CD4-positive, alpha-beta T cell treated with Interleukin-15 for 4 hours (primary cell): ENCODE measurements around the gene PRDM11.

Experiments used
- DNase-seq: peaks from one replicate; pipeline ENCODE4 v3.0.0-alpha.2; 2020; ENCODE audit warnings: low spot score

The PRDM11 gene

GRCh38 chr11:45212566-45213315, 66.3 kb downstream of the PRDM11 start:
- DNase-seq = no peak

DNA sequence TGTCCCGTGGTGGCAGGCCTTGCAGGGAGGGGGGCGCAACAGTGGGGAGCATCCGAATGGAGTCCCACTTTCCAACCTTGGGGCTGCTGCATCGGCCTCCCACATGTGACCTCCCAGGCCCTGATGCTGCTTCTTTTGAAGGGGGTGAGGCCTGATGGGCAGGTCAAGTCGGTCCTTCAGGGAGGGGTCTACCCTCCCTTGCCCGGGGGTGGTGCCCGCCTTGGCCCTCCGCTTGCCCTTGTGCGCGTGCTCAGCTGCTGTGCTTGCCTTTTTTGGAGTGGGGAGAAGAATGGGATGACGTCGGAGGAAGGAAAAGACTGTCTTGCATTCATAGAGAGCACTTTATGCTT, 66.9 kb downstream of the PRDM11 start:
- DNase-seq = no peak

DNA sequence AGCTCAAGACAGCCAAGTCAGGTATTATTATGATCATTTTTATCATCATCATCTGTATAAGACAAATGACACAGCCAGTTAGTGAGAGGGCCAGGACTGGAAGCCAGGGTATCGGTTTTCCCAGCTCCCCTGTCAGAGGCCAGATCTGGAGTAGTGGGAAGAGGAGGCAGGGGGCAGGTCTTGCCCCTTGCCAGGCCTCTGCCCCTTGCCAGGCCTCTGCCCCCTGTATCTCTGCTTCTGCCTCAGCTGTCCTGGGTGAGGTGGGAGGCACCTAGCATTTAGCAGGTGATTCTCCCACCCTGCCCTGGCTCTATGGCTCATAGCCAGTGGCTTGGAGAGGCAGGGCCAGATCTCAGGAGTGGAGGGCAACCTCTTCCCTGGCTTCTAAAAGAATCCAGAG, 67.3 kb downstream of the PRDM11 start:
- no peak for DNase-seq

DNA sequence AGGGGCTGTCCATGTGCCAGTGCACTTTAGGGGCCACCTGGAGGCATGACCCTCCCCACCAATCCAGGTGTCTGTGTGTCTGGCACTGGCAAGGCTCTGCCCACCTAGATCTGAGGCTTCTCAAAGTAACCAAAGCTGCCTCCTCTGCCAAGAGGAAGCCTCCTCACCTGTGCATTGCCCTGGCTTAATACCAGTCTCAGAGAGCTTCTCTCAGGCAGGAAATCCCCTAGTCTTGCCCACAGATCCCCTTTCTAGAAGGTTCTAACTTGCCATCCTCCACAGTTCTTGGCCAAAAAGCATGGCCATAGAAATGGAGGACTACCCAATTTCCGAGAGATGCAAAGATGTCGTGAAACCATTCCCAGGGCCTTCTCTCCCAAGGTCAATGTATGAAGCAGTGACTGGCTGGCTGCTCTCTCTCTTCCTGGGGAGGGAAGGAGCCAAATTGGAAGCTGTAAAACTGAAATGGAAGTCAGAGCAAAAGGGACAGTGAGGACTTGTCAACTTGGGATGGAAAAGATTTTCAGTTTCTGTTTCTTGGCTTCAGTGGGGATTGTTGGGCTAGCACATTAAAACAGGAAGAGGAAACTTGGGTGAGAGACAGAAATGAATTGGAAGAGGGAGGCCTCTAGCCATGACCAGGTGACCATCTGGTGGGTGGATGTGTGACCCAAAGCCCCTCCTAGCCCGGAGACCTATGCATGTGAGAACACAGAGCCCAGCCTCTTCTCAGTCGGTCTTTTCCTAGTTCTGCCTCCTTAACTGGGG, 68.8 kb downstream of the PRDM11 start:
- DNase-seq = no peak

DNA sequence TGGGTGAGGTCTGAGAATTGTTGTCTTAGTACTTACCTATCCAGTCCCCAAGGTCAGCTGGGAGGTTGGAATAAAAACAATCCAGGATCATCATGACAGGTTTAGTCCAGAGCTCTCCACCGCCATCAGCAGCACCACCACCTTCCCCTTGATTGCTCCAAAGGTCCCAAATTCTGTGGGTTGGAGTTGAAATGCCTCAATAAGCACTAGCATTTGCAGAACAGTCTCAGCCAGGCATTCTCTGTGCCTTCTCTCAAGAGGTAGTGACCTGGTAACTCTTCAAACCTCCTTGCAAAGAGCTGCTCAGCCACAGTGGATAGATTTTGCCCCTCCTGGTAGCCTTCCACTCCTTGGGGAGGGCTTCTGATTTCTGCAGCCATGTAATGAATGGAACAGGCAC, 69.6 kb downstream of the PRDM11 start:
- no peak for DNase-seq

DNA sequence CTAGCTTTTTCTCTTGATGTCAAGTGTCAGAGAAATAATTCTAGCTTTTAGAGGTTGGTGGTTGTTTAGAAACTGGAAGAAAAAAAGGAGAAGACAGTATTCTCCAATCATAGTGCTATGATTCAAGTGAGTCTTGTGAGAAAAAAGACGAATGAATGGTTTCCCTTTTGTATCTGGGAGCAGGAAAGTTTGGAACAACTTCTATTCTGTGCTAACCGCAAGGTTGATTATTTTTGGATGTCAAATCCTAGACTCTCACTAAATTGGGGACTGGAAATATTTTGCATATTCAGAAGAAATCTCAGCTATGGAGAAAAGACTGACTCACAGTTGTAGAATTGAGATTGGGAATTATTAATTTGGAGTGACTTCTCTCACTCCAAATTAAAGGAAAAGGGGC, 70.5 kb downstream of the PRDM11 start:
- DNase-seq = no peak

DNA sequence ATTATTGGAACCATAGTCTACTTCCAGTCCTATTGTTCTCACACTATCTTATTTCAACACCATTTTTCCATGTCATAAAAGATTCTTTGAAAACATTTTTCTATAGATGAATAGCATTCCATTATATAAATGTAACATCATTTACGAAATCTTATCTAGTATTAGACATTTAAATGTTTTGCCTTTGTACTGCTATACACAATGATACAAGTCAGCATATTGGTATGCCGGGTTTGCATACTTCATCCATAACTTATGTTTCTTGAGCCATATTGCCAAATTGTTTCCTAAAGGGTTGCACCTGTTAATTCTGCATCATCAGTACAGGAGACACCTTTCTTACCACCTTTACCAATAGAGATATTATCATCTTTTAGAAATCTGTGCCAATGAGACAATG, 71.6 kb downstream of the PRDM11 start:
- DNase-seq = no peak

DNA sequence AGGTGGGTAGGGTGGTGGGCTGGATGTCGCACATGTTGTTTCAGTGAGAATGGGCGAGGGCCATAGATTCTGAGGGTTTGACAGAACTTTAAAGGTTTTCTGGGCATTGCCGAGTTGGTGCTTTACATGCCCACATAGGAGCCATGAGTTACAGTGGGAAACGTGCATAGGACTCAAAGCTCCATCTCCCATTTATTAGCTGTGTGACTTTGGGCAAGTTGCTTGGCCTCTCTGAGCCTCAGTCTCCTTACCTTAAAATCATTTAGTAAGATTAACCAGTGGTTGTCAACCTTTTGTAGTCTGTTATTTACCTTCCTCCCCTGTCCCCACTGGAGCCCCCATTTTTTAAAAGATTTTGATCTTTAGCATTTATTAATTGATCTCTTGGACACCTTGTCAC, 72.3 kb downstream of the PRDM11 start:
- DNase-seq = no peak

DNA sequence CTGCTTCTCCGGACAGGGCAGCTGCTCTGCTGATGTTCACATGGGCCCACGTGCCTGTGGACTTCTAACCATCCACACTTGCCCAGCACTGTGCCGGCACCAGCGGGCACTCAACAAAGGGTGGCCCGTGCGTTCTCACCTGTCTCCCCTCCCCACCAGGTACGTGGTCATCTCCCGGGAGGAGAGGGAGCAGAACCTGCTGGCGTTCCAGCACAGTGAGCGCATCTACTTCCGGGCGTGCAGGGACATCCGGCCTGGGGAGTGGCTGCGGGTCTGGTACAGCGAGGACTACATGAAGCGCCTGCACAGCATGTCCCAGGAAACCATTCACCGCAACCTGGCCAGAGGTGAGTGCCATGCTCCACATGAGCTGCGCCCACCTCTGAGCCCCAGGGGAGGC, 73.0 kb downstream of the PRDM11 start:
- no peak for DNase-seq

DNA sequence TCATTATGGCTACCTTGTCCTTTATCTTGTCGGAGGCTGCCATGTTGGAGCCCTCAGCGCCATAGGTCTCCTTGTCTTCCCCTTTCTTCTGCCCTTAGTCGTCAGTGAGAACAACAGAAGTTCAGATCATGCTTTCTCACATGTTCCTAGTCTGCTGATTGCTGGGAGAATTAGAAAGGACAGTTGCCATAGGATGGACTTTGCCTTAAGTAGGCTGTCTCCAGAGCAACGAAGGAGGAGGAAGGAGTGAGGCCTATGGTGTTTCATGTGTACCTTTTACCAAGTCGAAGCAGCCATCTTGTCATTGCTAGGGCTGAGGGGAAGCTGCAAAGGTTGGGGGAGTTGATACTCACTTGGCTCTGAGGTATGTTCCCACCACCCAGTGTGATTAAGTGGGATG, 77.1 kb downstream of the PRDM11 start:
- DNase-seq = no peak

- no peak for DNase-seq
Measured at GRCh38 chr11:45224766-45225165, 78.3 kb downstream of the PRDM11 start.

- DNase-seq = no peak
Measured at GRCh38 chr11:45225277-45225676, 78.8 kb downstream of the PRDM11 start.

DNA sequence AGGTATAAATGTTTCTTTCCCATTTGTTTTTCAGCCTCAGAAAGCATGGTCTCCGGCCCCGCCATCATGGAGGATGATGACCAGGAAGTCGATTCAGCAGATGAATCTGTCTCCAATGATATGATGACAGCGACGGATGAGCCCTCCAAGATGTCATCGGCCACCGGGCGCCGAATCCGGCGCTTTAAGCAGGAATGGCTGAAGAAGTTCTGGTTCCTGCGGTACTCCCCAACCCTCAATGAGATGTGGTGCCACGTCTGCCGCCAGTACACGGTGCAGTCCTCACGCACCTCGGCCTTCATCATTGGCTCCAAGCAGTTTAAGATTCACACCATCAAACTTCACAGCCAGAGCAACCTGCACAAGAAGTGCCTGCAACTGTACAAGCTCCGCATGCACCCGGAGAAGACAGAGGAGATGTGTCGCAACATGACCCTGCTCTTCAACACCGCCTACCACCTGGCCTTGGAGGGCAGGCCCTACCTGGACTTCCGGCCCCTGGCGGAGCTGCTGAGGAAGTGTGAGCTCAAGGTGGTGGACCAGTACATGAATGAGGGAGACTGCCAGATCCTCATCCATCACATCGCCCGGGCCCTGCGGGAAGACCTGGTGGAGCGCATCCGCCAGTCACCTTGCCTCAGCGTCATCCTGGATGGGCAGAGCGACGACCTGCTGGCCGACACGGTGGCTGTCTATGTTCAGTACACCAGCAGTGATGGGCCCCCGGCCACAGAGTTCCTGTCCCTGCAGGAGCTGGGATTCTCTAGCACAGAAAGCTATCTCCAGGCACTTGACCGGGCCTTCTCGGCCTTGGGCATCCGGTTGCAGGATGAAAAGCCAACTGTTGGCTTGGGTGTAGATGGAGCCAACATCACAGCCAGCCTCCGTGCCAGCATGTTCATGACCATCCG, 79.8 kb downstream of the PRDM11 start:
- no peak for DNase-seq

DNA sequence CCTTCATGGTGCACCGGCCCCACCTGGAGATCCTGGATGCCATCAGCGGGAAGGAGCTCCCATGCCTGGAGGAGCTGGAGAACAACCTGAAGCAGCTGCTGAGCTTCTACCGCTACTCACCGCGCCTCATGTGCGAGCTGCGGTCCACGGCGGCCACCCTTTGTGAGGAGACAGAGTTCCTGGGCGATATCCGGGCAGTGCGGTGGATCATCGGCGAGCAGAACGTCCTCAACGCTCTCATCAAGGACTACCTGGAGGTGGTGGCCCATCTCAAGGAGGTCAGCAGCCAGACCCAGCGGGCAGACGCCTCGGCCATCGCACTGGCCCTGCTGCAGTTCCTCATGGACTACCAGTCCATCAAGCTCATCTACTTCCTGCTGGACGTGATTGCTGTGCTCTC, 80.5 kb downstream of the PRDM11 start:
- no peak for DNase-seq

- no peak for DNase-seq
Measured at GRCh38 chr11:45227836-45228235, 81.4 kb downstream of the PRDM11 start.

DNA sequence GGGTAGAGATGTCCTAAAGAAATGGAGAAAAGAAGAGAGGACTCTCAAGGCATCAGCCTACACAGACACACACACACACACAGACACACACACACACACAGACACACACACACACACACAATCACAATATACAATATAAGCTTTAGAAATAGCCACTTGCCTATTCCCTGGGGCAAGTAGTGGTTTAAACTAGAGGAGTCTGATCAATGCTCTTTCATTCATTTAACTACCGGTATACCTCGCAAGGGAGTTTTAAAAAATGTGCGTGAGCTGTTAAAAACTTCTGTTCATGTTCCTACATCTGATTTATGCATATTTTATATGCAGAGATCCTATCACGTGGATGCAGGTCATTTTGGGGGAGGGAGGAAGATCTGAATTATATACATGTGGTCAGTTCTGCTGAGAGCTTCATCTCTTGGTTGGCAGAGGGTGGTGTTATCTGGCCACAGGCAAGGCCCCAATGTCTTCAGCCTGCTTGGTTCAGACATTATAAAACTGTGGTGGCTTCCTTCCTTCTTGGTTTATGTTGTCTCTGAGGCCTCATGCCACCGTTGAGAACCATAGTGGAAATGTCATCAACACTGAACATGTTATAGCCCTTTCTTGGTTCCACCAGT, 83.1 kb downstream of the PRDM11 start:
- DNase-seq = no peak

DNA sequence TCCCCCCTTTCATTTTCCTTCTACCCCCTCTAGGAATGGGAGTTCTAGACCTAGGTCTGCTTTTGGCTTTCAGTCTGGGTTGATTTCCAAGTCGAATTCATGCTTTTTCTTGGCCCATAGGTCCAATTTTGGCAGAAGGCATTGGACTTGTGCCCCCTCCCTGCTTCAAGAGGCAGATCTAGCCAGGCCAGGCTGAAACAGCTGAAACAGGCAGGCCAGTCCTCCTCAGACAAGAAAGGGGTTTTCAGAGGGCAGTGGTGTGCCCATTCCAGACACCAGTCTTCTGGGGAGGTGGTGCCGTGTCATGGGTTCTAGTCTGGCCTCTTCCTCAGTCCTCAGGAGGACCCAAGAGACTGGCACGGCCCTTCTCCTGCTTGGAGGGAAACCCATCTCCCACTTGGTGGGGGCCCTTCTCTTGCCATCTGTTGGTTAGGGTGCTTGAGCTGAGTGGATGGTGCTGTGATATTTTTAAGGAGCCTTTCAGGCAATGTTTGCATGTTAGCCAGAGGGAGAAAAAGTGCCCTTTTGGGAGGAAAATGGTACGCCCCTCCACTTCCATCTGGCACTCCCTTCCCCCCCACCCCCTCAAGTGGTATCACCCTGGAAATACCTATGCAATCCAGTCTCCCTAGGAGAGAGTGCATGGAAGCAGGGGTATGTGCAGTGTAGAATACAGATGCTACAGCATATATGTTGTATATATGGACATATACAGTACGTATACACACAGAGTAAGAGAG, 86.1 kb downstream of the PRDM11 start:
- DNase-seq = no peak

DNA sequence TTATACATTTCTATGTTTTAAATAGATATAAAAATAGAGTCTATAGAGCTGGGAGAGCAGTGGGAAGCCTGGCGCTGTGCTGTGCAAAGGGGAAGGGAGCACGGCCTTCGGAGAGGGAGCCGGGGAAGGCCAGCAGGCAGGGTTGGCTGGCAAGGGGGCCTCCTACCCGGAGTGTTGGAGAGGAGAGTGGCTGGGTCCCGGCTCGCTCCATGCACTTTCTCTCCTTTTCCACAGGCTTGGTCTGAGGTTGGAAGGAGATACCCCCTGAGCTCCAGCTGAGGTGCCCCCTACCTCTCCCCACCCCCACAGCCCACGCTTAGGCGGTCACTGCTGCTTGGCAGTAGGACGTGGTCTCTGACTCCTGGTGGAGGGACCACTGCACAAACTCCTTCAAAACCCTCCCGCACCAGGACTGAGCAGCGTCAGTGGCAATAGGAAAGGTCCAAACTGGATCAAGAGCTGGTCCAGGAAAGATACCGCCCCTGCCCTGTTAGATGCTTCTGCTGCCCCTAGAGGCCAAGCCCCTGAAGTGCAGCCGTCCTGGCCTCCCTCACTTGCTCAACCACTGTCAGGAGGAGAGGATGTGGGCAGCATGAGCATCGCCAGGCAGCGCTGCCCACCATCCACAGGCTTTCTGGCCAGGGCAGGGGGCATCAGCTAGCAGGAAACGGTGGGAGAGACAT, 86.8 kb downstream of the PRDM11 start:
- peak; percentile 55 for DNase-seq

DNA sequence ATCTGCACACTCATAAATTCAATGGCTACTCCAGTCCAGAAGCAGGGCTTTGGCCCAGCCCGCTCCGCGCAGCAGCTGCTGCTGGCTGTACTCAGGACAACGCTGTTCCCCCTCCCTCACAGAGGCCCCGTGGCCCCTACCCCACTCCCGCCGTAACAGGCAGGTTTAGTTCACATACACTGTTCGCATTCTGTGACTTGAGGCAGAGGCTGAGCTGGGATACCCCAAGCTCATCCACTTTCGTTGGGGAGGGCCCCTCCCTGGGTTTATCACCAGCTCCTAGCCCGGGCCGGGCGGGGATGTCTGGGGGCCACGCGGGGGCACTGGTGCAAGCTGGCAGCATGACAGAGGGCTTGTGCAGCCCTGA, 87.3 kb downstream of the PRDM11 start:
- no peak for DNase-seq

GRCh38 chr11:45234306-45235006, 88.0 kb downstream of the PRDM11 start:
- no peak for DNase-seq
